ENCODE data around the gene PDXK.

DNA sequence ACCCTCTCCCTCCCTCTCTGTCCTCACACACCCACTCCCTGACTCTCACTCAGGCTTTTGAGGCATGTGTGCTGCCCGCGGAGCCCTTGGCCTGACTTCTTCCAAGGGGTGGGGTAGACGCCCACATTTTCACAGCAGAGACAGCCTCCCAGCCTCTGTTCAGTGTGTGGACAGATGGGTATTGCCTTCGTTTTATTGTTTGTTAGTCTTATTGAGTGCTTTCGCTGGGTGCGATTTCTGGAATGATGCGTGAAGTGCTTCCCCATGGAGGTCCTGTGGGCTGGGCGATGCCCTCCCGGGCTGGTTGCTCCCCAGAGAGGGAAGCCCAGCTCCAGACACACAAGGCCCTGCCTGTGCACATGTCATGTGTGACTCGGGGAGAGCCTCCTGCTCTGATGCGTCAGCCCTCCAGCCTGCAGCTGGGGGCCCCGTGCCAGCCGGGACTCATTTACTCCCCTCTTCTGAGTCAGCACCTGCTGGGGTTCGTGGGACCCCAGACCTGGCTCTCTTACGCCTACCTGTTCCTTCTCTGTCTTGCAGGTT lies 14.7 kb downstream of the PDXK start:
- TF ChIP-seq TCF12 (IDR thresholded peaks at IDR 0.05; ENCODE audit: low read depth), result no peak
- no peak for TF ChIP-seq CEBPB (IDR thresholded peaks at IDR 0.05)
- TF ChIP-seq YY1 (IDR thresholded peaks at IDR 0.05; ENCODE audit: low read depth), result no peak
- TF ChIP-seq, protein P1, sequence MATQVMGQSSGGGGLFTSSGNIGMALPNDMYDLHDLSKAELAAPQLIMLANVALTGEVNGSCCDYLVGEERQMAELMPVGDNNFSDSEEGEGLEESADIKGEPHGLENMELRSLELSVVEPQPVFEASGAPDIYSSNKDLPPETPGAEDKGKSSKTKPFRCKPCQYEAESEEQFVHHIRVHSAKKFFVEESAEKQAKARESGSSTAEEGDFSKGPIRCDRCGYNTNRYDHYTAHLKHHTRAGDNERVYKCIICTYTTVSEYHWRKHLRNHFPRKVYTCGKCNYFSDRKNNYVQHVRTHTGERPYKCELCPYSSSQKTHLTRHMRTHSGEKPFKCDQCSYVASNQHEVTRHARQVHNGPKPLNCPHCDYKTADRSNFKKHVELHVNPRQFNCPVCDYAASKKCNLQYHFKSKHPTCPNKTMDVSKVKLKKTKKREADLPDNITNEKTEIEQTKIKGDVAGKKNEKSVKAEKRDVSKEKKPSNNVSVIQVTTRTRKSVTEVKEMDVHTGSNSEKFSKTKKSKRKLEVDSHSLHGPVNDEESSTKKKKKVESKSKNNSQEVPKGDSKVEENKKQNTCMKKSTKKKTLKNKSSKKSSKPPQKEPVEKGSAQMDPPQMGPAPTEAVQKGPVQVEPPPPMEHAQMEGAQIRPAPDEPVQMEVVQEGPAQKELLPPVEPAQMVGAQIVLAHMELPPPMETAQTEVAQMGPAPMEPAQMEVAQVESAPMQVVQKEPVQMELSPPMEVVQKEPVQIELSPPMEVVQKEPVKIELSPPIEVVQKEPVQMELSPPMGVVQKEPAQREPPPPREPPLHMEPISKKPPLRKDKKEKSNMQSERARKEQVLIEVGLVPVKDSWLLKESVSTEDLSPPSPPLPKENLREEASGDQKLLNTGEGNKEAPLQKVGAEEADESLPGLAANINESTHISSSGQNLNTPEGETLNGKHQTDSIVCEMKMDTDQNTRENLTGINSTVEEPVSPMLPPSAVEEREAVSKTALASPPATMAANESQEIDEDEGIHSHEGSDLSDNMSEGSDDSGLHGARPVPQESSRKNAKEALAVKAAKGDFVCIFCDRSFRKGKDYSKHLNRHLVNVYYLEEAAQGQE (IDR thresholded peaks at IDR 0.05; ENCODE audit: low read depth), result no peak
- no peak for TF ChIP-seq TAF1 (IDR thresholded peaks at IDR 0.05; ENCODE audit: low read depth)
- TF ChIP-seq CREB1 (IDR thresholded peaks at IDR 0.05; ENCODE audit: low read depth), result no peak
- TF ChIP-seq, protein P2, sequence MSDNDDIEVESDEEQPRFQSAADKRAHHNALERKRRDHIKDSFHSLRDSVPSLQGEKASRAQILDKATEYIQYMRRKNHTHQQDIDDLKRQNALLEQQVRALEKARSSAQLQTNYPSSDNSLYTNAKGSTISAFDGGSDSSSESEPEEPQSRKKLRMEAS (IDR thresholded peaks at IDR 0.05), result no peak
- no peak for TF ChIP-seq EP300 (IDR thresholded peaks at IDR 0.05; ENCODE audit: borderline replicate concordance)
- no peak for TF ChIP-seq NFIC (IDR thresholded peaks at IDR 0.05)
- TF ChIP-seq TEAD4 (IDR thresholded peaks at IDR 0.05), result no peak
- no peak for TF ChIP-seq RAD21 (IDR thresholded peaks at IDR 0.05; ENCODE audit: low read depth)
- TF ChIP-seq FOXM1 (IDR thresholded peaks at IDR 0.05; ENCODE audit: borderline replicate concordance, low read depth), result no peak
- TF ChIP-seq, protein P3, sequence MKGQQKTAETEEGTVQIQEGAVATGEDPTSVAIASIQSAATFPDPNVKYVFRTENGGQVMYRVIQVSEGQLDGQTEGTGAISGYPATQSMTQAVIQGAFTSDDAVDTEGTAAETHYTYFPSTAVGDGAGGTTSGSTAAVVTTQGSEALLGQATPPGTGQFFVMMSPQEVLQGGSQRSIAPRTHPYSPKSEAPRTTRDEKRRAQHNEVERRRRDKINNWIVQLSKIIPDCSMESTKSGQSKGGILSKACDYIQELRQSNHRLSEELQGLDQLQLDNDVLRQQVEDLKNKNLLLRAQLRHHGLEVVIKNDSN (IDR thresholded peaks at IDR 0.05), result no peak
- TF ChIP-seq EGR1 (IDR thresholded peaks at IDR 0.05), result no peak

Data from Ishikawa (cell line).